ENCODE results near the gene ZFPL1. TPM values are rescaled to one million over a fixed set of nuclear protein-coding genes. Genes with fewer than 3 reads are reported as not detected.

Gene ZFPL1
- total and polyA plus RNA-seq, 9 of the 15 experiments (the other 6 are each of a cell fraction or from before 2014, with no cell fraction given) = 3.7 to 37.5 (median 22.7) TPM

DNA sequence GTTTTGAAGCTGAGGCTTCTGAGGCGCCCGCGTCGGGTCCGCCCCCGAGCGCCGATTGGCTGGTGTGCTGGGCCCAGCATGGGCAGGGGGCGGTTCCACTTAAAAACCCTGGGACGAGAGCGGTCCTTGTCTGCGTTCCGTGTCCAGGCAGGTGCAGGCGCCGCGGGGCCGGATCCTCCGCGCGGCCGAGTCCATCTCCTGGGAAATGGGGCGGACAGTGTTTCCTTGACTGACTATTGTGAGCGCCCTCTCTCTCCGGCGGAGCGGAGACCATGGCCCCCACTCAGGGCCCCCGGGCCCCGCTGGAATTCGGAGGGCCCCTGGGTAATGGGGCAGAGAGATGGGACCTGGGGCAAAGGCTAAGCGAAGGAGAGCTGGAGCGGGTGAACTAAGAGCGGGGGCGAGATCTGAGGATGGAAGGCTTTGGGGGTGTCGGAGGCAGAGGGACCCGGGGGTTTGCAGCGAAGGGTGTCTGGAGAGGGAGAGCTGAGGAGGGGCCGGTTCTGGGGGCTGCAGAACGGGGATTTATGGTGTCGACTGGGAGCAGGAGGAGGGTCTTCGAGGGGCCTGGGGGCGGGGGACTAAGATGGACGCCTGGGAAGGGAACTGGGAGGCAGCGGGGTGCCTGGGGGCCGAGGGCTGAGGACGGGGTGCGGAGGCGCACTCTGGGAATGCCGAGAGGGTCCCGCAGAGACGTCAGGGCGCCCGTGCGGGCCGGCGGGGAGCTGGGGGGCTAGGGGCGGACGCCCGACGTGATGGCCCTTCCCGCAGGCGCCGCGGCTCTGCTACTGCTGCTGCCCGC, 27.9 kb downstream of the ZFPL1 start, which contains the start of gene TM7SF2:
Gene TM7SF2, plus strand, starts transcription at position 129 of the 802 bp plus-strand sequence. Its CDS starts 144 bp downstream, at position 273.
- BruUV-seq (replicated peaks) = no TSS peak
- Histone ChIP-seq H3K9me3 (replicated peaks; ENCODE audit: control insufficient read depth, insufficient read depth, low read depth, low read length) (no peaks in the 10 kb centered on the region), H3K9me1 (ENCODE audit: control insufficient read depth, insufficient read depth, low read length) (no peaks in the 10 kb centered on the region), H3K27ac (ENCODE audit: extremely low read depth, low read depth, low read length) (peak within 1 kb of the TSS; percentile 79), H4K20me1 (replicated peaks; ENCODE audit: control insufficient read depth, insufficient read depth, low read length) (no peaks in the 10 kb centered on the region), H3K36me3 (ENCODE audit: control insufficient read depth, insufficient read depth, low read length) (peaks cover 39% of the 10 kb centered on the region), H3K4me1 (replicated peaks in 1 of 2; ENCODE audit: control insufficient read depth in 2 of 2, insufficient read depth in 2 of 2, low read length in 2 of 2) (peaks cover 29 to 63% of the 10 kb centered on the region in 2 experiments), H3K4me3 (peak within 1 kb of the TSS; percentile 44), H3K79me2 (ENCODE audit: control insufficient read depth, insufficient read depth, low read length) (peaks cover 21% of the 10 kb centered on the region), H2AFZ (ENCODE audit: low read depth, low read length) (peak within 1 kb of the TSS; percentile 89), H3K27me3 (ENCODE audit: control insufficient read depth in 2 of 2, insufficient read depth in 2 of 2, low read length in 2 of 2) (no peaks in the 10 kb centered on the region), H3K9ac (ENCODE audit: insufficient read depth in 1 of 2, low read depth in 2 of 2, low read length in 2 of 2) (peak within 1 kb of the TSS; percentile 78 to 89), H3K4me2 (ENCODE audit: insufficient read depth, low read length) (peak within 1 kb of the TSS; percentile 93)
- DNase-seq (ENCODE audit: extremely low read depth in 1 of 4, low spot score in 3 of 4) (peak; percentile 96 to 99 (median 98)), ATAC-seq (peak; percentile 90), FAIRE-seq (peak; percentile 95)
- 2% methylated on average over 41 of the region's 64 CpGs for WGBS (ENCODE audit: insufficient coverage, low coverage, missing lambda C conversion rate)
- POLR2A ChIA-PET = interaction anchor here (0.6 to 7.2 kb wide), 24 partner anchors 8 to 333 kb away, joined by 3 to 92 read pairs (median 4); partner anchors contain the start of genes ARL2, CAPN1, FAU and GPHA2
- in situ Hi-C loops (cut with MboI) = no loop called here
- intact Hi-C loops (cut with micrococcal nuclease) = loop anchor here (1.0 to 10.0 kb wide), 6 partner anchors 69 to 265 kb away; partner anchors contain the start of genes CAPN1 and CDC42EP2
- CTCF ChIA-PET (ENCODE audit: low intra/inter-chr PET ratio) = interaction anchor here (0.6 to 2.5 kb wide), 6 partner anchors 10 to 150 kb away, joined by 3 to 19 read pairs (median 4); partner anchors contain the start of genes ARL2, CAPN1, FAU and MRPL49
- TF ChIP-seq, protein P1, sequence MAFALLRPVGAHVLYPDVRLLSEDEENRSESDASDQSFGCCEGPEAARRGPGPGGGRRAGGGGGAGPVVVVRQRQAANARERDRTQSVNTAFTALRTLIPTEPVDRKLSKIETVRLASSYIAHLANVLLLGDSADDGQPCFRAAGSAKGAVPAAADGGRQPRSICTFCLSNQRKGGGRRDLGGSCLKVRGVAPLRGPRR (CRISPR knock-in tag; IDR thresholded peaks at IDR 0.05) = no peak
- TF ChIP-seq, protein P2, sequence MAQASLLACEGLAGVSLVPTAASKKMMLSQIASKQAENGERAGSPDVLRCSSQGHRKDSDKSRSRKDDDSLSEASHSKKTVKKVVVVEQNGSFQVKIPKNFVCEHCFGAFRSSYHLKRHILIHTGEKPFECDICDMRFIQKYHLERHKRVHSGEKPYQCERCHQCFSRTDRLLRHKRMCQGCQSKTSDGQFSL (CRISPR knock-in tag; IDR thresholded peaks at IDR 0.05) = no peak
- TF ChIP-seq, protein P2 (tag; IDR thresholded peaks at IDR 0.05) = no peak
- TF ChIP-seq, protein P3, sequence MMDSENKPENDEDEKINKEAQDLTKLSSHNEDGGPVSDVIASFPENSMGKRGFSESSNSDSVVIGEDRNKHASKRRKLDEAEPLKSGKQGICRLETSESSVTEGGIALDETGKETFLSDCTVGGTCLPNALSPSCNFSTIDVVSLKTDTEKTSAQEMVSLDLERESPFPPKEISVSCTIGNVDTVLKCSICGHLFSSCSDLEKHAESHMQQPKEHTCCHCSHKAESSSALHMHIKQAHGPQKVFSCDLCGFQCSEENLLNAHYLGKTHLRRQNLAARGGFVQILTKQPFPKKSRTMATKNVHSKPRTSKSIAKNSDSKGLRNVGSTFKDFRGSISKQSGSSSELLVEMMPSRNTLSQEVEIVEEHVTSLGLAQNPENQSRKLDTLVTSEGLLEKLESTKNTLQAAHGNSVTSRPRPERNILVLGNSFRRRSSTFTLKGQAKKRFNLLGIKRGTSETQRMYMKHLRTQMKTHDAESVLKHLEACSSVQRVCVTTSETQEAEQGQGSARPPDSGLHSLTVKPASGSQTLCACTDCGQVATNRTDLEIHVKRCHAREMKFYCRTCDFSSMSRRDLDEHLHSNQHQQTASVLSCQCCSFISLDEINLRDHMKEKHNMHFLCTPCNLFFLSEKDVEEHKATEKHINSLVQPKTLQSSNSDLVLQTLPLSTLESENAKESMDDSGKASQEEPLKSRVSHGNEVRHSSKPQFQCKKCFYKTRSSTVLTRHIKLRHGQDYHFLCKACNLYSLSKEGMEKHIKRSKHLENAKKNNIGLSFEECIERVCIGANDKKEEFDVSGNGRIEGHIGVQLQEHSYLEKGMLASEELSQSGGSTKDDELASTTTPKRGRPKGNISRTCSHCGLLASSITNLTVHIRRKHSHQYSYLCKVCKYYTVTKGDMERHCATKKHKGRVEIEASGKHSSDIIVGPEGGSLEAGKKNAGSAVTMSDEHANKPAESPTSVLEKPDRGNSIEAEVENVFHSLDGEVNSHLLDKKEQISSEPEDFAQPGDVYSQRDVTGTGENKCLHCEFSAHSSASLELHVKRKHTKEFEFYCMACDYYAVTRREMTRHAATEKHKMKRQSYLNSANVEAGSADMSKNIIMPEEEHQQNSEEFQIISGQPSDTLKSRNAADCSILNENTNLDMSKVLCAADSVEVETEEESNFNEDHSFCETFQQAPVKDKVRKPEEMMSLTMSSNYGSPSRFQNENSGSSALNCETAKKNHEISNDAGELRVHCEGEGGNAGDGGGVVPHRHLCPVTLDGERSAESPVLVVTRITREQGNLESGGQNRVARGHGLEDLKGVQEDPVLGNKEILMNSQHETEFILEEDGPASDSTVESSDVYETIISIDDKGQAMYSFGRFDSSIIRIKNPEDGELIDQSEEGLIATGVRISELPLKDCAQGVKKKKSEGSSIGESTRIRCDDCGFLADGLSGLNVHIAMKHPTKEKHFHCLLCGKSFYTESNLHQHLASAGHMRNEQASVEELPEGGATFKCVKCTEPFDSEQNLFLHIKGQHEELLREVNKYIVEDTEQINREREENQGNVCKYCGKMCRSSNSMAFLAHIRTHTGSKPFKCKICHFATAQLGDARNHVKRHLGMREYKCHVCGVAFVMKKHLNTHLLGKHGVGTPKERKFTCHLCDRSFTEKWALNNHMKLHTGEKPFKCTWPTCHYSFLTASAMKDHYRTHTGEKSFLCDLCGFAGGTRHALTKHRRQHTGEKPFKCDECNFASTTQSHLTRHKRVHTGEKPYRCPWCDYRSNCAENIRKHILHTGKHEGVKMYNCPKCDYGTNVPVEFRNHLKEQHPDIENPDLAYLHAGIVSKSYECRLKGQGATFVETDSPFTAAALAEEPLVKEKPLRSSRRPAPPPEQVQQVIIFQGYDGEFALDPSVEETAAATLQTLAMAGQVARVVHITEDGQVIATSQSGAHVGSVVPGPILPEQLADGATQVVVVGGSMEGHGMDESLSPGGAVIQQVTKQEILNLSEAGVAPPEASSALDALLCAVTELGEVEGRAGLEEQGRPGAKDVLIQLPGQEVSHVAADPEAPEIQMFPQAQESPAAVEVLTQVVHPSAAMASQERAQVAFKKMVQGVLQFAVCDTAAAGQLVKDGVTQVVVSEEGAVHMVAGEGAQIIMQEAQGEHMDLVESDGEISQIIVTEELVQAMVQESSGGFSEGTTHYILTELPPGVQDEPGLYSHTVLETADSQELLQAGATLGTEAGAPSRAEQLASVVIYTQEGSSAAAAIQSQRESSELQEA (IDR thresholded peaks at IDR 0.05; ENCODE audit: low read depth) = peak; percentile 45; the same call in 1 of the 2 replicates
- TF ChIP-seq L3MBTL2 (IDR thresholded peaks at IDR 0.05) (no peak), ZNF212 (CRISPR knock-in tag; IDR thresholded peaks at IDR 0.05) (no peak), HMGN3 (IDR thresholded peaks at IDR 0.05; ENCODE audit: borderline replicate concordance, extremely low read depth, insufficient read length, low read depth, low read length) (peak; percentile 67), ZNF384 (IDR thresholded peaks at IDR 0.05; ENCODE audit: low read depth, low read length) (no peak)
- TF ChIP-seq, protein P4, sequence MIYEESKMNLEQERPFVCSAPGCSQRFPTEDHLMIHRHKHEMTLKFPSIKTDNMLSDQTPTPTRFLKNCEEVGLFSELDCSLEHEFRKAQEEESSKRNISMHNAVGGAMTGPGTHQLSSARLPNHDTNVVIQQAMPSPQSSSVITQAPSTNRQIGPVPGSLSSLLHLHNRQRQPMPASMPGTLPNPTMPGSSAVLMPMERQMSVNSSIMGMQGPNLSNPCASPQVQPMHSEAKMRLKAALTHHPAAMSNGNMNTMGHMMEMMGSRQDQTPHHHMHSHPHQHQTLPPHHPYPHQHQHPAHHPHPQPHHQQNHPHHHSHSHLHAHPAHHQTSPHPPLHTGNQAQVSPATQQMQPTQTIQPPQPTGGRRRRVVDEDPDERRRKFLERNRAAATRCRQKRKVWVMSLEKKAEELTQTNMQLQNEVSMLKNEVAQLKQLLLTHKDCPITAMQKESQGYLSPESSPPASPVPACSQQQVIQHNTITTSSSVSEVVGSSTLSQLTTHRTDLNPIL (CRISPR knock-in tag; IDR thresholded peaks at IDR 0.05) = no peak

Measured in K562 (cell line).